ENCODE data around the gene NTS. TPM values are rescaled to one million over a fixed set of nuclear protein-coding genes. Genes with fewer than 3 reads are reported as not detected.

The NTS gene
- total RNA-seq, 6 experiments from 2014 or later, result 0.24 to 0.56 (median 0.37) TPM; not detected in 2

DNA sequence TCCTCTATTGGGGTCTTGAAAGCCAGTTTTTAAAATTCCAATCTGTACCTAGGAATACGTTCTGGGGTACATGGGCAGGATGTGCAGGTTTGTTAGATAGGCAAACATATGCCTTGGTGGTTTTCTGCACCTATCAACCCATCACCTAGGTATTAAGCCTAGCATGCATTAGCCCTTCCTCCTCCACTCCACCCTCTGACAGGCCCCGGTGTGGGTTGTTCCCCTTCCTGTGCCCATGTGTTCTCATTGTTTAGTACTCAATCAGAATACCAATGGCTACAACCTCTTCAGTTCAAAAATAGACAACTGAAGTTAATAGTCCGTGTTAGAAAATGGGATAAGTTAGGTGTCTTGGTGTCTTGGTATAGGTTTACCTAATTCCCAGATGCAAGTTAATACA lies 3.4 kb downstream of the NTS start:
- DNase-seq, result no peak
- H3K9me3 ChIP-seq, result no peaks in the 10 kb centered on the region
- no peak for ATAC-seq
- TF ChIP-seq, protein P1, sequence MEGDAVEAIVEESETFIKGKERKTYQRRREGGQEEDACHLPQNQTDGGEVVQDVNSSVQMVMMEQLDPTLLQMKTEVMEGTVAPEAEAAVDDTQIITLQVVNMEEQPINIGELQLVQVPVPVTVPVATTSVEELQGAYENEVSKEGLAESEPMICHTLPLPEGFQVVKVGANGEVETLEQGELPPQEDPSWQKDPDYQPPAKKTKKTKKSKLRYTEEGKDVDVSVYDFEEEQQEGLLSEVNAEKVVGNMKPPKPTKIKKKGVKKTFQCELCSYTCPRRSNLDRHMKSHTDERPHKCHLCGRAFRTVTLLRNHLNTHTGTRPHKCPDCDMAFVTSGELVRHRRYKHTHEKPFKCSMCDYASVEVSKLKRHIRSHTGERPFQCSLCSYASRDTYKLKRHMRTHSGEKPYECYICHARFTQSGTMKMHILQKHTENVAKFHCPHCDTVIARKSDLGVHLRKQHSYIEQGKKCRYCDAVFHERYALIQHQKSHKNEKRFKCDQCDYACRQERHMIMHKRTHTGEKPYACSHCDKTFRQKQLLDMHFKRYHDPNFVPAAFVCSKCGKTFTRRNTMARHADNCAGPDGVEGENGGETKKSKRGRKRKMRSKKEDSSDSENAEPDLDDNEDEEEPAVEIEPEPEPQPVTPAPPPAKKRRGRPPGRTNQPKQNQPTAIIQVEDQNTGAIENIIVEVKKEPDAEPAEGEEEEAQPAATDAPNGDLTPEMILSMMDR (IDR thresholded peaks at IDR 0.05), result no peak
- no peak for TF ChIP-seq POLR2A (IDR thresholded peaks at IDR 0.05)
- no peak overlapping the region for H3K4me3 ChIP-seq
- H3K27me3 ChIP-seq, result no peaks in the 10 kb centered on the region
- WGBS (ENCODE audit: insufficient coverage, low coverage, low lambda C conversion rate, missing lambda C conversion rate), result 43% methylated on average over 2 of the region's 3 CpGs
- intact Hi-C loops (cut with DNase I), result loop anchor here in 1 of 2 donors (10.0 kb wide), 1 partner anchor 403 kb away; no protein-coding TSS in a partner anchor
- no peaks in the 10 kb centered on the region for H3K36me3 ChIP-seq
- no peaks in the 10 kb centered on the region for H3K4me1 ChIP-seq
- no peak overlapping the region for H3K27ac ChIP-seq

DNA sequence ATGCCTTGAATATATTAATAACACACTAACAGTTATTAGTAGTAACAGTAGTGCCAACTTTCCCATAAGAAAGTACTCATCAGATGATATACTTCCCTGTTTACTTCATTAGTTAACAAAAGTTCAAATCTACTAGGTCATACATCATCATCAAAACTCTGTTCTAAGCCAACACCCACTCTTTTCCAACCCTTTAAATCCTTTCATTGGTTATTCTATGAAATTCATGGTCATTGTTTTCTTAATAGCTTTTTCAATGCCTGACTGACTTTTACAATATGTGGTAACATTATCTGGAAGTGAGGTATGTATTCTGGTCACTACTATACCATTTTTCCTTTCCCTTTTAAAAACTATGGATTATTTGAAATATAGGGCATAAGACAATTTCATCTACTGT lies 9.7 kb downstream of the NTS start:
- Histone ChIP-seq H3K27ac (no peak overlapping the region), H3K4me1 (no peaks in the 10 kb centered on the region), H3K27me3 (no peaks in the 10 kb centered on the region), H3K4me3 (no peak overlapping the region), H3K36me3 (no peaks in the 10 kb centered on the region), H3K9me3 (no peaks in the 10 kb centered on the region)
- ATAC-seq (no peak), DNase-seq (no peak)
- TF ChIP-seq, protein P1 (IDR thresholded peaks at IDR 0.05), result no peak
- TF ChIP-seq POLR2A (IDR thresholded peaks at IDR 0.05), result no peak
- intact Hi-C loops (cut with DNase I), result no loop called here

DNA sequence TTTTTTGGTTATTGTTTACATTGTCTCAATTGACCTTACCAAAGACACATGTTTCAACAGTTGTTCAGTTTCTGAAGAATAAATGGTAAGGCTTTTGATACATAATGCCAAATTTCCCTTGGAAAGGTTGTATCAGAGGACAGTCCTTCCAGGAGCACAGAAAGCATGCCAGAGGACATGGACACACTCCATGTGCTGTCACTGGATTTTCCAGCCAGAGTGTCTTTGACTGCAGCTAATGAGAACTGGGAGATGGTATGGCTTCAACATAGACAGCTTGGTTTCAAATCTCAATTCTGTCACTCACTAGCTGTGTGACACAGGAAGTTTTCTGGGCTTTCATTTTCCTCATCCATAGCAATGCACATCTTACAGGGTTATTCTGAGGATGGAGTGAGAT lies 20.6 kb downstream of the NTS start:
- no peak for ATAC-seq
- DNase-seq, result no peak
- H3K27ac ChIP-seq, result no peak overlapping the region
- intact Hi-C loops (cut with DNase I), result no loop called here
- TF ChIP-seq, protein P1 (IDR thresholded peaks at IDR 0.05), result no peak
- TF ChIP-seq POLR2A (IDR thresholded peaks at IDR 0.05), result no peak
- no peak overlapping the region for H3K4me3 ChIP-seq
- H3K27me3 ChIP-seq, result no peaks in the 10 kb centered on the region
- H3K4me1 ChIP-seq, result no peaks in the 10 kb centered on the region
- H3K36me3 ChIP-seq, result no peaks in the 10 kb centered on the region
- no peaks in the 10 kb centered on the region for H3K9me3 ChIP-seq

- intact Hi-C loops (cut with DNase I), result no loop called here
Measured at GRCh38 chr12:85920324-85920947, 46.3 kb downstream of the NTS start.

More at GRCh38 chr12:85920324-85920947, 46.3 kb downstream of the NTS start:
- H3K9me3 ChIP-seq, result no peaks in the 10 kb centered on the region
- no peak overlapping the region for H3K27ac ChIP-seq
- ATAC-seq (peak; percentile 35 to 71 (median 59)), DNase-seq (no peak)
- H3K4me1 ChIP-seq, result no peaks in the 10 kb centered on the region
- H3K27me3 ChIP-seq, result no peaks in the 10 kb centered on the region
- no peaks in the 10 kb centered on the region for H3K36me3 ChIP-seq
- TF ChIP-seq, protein P1 (IDR thresholded peaks at IDR 0.05), result peak; percentile 51 to 74 (median 62)
- TF ChIP-seq POLR2A (IDR thresholded peaks at IDR 0.05), result no peak
- WGBS (ENCODE audit: insufficient coverage, low coverage, low lambda C conversion rate, missing lambda C conversion rate), result 1% methylated on average over 3 of the region's 3 CpGs
- no peak overlapping the region for H3K4me3 ChIP-seq

All from right lobe of liver (tissue), 6 donors.